Medulla oblongata (tissue), 1 donor: ENCODE results near the gene C20orf141.
"Not testable (repeated sequence)": the region's sequence is repeated elsewhere in the genome, so short reads cannot be mapped to it uniquely, and the experiment has no call there.

Source experiments
- DNase-seq: peaks from one replicate; pipeline ENCODE4 v3.0.0-alpha.2; 2015; ENCODE audit errors: extremely low spot score

The C20orf141 gene

GRCh38 chr20:2799688-2800520, 14.9 kb upstream of the C20orf141 start:
- DNase-seq = no peak

GRCh38 chr20:2800521-2801285, 14.1 kb upstream of the C20orf141 start, which contains the start of gene CPXM1:
Gene CPXM1, minus strand, starts transcription at chr20:2800627. Its CDS starts 55 bp downstream, at chr20:2800572.
- DNase-seq = no peak

DNA sequence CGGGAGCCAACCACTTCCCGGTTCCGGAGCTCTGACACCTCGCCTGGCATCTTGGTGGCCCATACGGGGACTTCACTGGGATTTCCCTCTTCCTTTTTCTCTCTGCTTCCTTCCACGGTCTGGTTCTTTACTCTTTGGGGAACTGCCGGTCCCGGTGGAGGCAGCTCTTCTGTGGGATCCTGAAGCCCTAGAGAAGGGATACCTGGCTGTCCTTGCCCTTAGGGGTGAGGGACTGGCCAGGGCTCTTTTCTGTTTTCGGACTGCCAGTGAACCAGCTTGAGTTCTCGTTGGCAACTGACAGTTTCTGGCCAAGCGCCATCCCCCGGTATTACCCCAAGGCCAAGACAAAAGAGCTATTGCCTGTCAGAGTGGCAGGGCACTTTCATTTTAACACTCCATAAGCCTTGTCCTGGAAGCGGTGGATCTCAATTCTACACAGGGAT, 13.5 kb upstream of the C20orf141 start:
- DNase-seq = no peak

GRCh38 chr20:2804041-2804828, 10.6 kb upstream of the C20orf141 start:
- no peak for DNase-seq

- no peak for DNase-seq
Observed at GRCh38 chr20:2804852-2805688, 9.7 kb upstream of the C20orf141 start.

DNA sequence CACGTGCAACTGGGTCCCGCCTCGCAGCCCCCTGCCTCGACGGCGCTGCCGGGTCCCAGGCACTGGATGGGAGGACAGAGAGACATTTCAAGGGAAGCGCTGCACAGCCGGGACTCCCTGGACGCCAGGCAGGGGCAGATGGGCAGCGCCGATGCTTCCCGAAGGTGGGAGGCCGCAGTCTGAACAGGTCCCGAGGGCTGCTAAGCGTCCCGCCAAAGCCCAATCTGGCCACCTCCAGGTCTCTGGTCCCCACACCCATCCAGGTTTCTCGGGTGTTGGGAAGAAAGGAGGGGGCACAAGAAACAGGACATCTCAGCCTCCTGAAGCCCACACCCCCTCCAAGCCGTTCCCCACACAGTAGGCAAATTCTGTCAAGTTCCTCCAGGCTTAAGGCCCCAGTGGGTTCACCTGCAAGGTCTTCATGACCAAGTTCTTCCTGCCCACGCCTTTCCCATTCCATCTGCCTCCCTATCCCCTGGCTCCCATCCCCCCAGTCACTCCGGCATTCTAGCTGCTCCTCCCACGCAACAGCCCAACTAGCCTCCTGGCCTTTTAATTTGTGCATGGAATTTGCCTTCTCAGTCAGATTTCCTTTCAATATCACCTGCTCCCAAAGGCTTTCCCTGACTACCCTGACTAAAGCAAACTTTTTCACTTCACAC, 9.0 kb upstream of the C20orf141 start:
- DNase-seq = no peak

DNA sequence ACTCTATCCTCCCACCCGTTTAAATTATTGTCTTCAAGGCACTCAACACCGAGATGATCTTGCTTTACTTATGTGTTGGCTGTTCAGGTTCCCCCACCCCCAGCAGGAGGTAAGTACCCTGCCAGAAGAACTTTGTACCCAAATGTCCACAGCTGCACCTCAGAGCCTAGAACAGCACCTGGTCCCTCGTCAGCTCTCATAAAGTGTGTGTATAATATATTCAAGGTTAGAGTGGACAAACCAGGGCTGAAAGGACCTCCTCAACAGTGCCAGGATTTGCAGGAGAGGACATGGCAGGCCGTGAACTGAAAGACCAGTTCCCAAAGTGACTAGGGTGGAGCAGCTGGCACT, 8.5 kb upstream of the C20orf141 start:
- DNase-seq = no peak

DNA sequence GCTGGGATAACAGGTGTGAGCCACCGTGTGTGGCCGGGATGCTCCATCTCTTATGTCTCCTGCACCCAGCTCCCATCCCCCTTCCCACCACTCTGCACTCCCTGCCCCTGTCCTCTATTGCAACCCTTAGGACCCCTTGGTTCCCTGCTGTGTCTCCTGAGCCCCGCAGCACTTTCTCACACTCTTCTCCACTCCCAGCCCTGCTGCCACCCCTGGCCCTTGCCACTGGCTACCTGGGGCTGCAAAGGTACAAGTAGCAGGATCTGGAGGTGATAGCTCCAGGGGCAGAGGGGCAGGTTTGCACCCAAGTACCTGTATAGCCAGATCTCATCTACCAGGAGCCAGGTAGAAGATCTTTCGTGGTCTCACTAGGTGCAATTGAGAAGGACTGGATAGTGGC, 7.8 kb upstream of the C20orf141 start:
- no peak for DNase-seq

- DNase-seq = not testable (repeated sequence)
Observed at GRCh38 chr20:2807929-2808328, 6.9 kb upstream of the C20orf141 start.

DNA sequence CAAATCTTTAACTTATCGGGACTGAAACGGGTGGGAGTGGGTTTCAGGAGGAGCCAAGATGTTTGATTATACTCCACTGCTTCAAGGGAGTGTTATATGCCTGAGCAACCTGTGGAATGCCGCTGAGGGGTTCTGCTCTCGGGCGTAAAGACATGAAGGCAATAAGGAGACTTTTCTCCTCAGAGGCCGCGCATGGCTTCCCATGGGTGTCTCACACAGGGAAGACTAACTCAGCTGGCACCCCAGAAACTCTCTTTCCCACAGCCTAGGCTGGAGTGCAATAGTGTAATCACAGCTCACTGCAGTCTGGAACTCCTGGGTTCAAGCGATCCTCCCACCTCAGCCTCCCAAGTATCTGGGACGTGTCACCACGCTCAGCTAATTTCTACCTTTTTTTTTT, 5.1 kb upstream of the C20orf141 start:
- DNase-seq = no peak

- DNase-seq = no peak
Observed at GRCh38 chr20:2812189-2812588, 2.6 kb upstream of the C20orf141 start.

DNA sequence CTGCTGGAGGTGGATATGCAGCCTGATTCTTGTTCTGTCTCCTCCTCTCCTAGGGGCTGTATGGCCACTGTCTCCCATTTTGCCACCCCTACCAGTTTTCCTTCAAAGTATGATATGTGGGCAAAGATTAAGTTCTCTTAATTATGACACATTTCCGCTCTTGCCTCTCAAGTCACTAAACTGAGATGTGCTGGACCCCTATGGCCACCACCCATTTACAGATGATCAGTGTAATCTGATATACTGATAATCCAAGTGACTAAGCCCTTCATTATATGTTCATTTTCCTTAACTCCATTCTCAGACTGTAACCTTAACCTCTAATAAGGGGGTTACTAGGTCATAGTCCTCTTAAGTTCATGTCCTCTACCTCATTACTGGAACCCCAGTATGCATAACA, 711 bp upstream of the C20orf141 start:
- no peak for DNase-seq

- no peak for DNase-seq
Observed at GRCh38 chr20:2815242-2815900, 584 bp downstream of the C20orf141 start.

GRCh38 chr20:2816030-2816582, 1.3 kb downstream of the C20orf141 start, which contains the start of gene TMEM239:
Gene TMEM239, plus strand, starts transcription at chr20:2816364. Its CDS starts 191 bp downstream, at chr20:2816555.
- no peak for DNase-seq

GRCh38 chr20:2816583-2817340, 2.0 kb downstream of the C20orf141 start:
- no peak for DNase-seq

GRCh38 chr20:2817341-2817726, 2.5 kb downstream of the C20orf141 start:
- no peak for DNase-seq

DNA sequence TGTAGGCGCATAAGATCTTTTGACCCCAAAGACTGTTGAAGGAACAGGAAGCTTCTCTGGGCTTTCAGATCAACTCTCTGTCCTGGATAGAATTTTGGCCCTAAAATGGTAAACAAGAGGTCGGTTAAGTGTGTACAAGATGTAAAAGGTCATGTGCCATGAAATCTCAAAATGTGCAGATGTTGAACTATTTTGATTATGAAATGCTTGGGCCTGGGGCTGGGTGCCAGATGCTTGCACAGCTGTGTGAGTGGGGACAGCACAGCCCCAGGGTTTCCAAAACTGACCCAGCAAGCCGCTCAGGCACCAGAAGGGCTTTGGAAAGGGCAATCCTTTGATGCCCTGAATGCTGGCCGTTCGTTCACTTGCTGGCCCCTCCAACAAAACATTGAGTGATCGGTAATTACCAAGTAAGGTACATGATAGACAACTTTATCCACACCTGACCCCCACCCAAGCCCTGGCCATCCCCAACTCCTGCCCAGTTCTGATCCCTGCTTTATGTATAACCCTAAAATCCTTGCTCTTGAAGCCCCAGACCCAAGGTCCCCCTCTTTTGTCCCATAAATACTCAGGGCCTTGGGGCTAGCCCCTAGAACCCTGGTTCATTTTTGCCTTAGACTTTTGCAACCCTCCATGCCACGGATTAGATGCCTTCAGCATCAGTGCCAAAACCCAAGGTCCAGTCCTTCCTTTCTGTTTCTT, 3.3 kb downstream of the C20orf141 start:
- DNase-seq = no peak
